SK-N-SH treated with all-trans-retinoic acid at 6 μM for 48 hours (cell line): Measurements from ENCODE around the gene DNASE1L2.

Experiments
- ATAC-seq: fragments of 200-7000 bp; cut with Tn5 transposase; 3 replicates; pipeline ENCODE4 v1.9.1; 2020; ENCODE audit warnings: mild to moderate bottlenecking, moderate library complexity
- ARNTL ChIP-seq: fragments of 450-650 bp; formaldehyde crosslinking; IDR thresholded peaks from 2 replicates; pipeline ENCODE4 v1.5.0; 2020; ENCODE audit warnings: low read depth, mild to moderate bottlenecking, moderate library complexity, borderline replicate concordance
- BACH2 ChIP-seq: fragments of 250-450 bp; sonication (Bioruptor Pico); IDR thresholded peaks from 2 replicates; pipeline ENCODE4 v1.9.0; 2021; ENCODE audit warnings: mild to moderate bottlenecking, borderline replicate concordance
- CSDC2 ChIP-seq: fragments of 250-450 bp; sonication (Bioruptor Pico); IDR thresholded peaks from 2 replicates; pipeline ENCODE4 v1.5.0; 2020; ENCODE audit warnings: mild to moderate bottlenecking, moderate library complexity
- ESRRG ChIP-seq: fragments of 250-450 bp; sonication (Bioruptor Pico); IDR thresholded peaks from 2 replicates; pipeline ENCODE4 v1.6.1; 2021; ENCODE audit warnings: mild to moderate bottlenecking
- GLIS3 ChIP-seq: fragments of 250-450 bp; sonication (Bioruptor Pico); IDR thresholded peaks from 2 replicates; pipeline ENCODE4 v1.5.0; 2020; ENCODE audit warnings: mild to moderate bottlenecking, moderate library complexity
- ISL1 ChIP-seq: fragments of 250-450 bp; sonication (Bioruptor Pico); IDR thresholded peaks from 2 replicates; pipeline ENCODE4 v2.1.2; 2022; ENCODE audit warnings: mild to moderate bottlenecking, moderate library complexity
- OSR1 ChIP-seq: fragments of 250-450 bp; sonication (Bioruptor Pico); IDR thresholded peaks from 2 replicates; pipeline ENCODE4 v1.8.0; 2022; ENCODE audit warnings: moderate library complexity, mild to moderate bottlenecking, inconsistent platforms
- PATZ1 ChIP-seq: fragments of 250-450 bp; sonication (Bioruptor Pico); IDR thresholded peaks from 2 replicates; pipeline ENCODE4 v1.8.0; 2020; ENCODE audit warnings: mild to moderate bottlenecking, moderate library complexity, borderline replicate concordance
- PPARA ChIP-seq: fragments of 250-450 bp; sonication (Bioruptor Pico); IDR thresholded peaks from 2 replicates; pipeline ENCODE4 v1.5.0; 2020; ENCODE audit warnings: mild to moderate bottlenecking, borderline replicate concordance
- RARB ChIP-seq: fragments of 250-450 bp; sonication (Bioruptor Pico); IDR thresholded peaks from 2 replicates; pipeline ENCODE4 v1.8.0; 2021; ENCODE audit warnings: mild to moderate bottlenecking, moderate library complexity
- SNAI2 ChIP-seq: fragments of 250-450 bp; sonication (Bioruptor Pico); IDR thresholded peaks from 2 replicates; pipeline ENCODE4 v1.5.0; 2020; ENCODE audit warnings: mild to moderate bottlenecking, moderate library complexity
- TCF4 ChIP-seq: fragments of 250-450 bp; sonication (Bioruptor Pico); IDR thresholded peaks from 2 replicates; pipeline ENCODE4 v1.8.0; 2021; ENCODE audit warnings: mild to moderate bottlenecking, moderate library complexity, borderline replicate concordance
- TOX ChIP-seq: fragments of 250-450 bp; sonication (Bioruptor Pico); IDR thresholded peaks from 2 replicates; pipeline ENCODE4 v1.8.0; 2021; ENCODE audit warnings: mild to moderate bottlenecking, moderate library complexity, borderline replicate concordance
- ZC3H10 ChIP-seq: fragments of 250-450 bp; sonication (Bioruptor Pico); IDR thresholded peaks from 2 replicates; pipeline ENCODE4 v1.5.1; 2021; ENCODE audit warnings: mild to moderate bottlenecking, moderate library complexity
- ZFP3 ChIP-seq: fragments of 250-450 bp; sonication (Bioruptor Pico); IDR thresholded peaks from 2 replicates; pipeline ENCODE4 v1.5.0; 2020; ENCODE audit warnings: mild to moderate bottlenecking, moderate library complexity
- ZFP30 ChIP-seq: fragments of 450-650 bp; formaldehyde crosslinking; IDR thresholded peaks from 2 replicates; pipeline ENCODE4 v1.5.0; 2022; ENCODE audit warnings: mild to moderate bottlenecking, moderate library complexity
- ZNF565 ChIP-seq: fragments of 450-650 bp; formaldehyde crosslinking; conservative IDR thresholded peaks from 2 replicates; pipeline ENCODE4 v1.5.0; 2020; ENCODE audit warnings: low read depth, mild to moderate bottlenecking, moderate library complexity
- ZNF70 ChIP-seq: fragments of 450-650 bp; formaldehyde crosslinking; IDR thresholded peaks from 2 replicates; pipeline ENCODE4 v1.5.0; 2020; ENCODE audit warnings: mild to moderate bottlenecking, moderate library complexity
- ZNF8 ChIP-seq: fragments of 450-650 bp; formaldehyde crosslinking; IDR thresholded peaks from 2 replicates; pipeline ENCODE4 v1.5.0; 2020; ENCODE audit warnings: mild to moderate bottlenecking, moderate library complexity
- TF ChIP-seq, protein P1 (sequence below): fragments of 250-450 bp; sonication (Bioruptor Pico); IDR thresholded peaks from 2 replicates; pipeline ENCODE4 v1.8.0; 2021; ENCODE audit warnings: low read depth, mild to moderate bottlenecking, moderate library complexity, borderline replicate concordance
- TF ChIP-seq, protein P2 (sequence below): fragments of 250-450 bp; sonication (Bioruptor Pico); IDR thresholded peaks from 2 replicates; pipeline ENCODE4 v1.5.1; 2021; ENCODE audit warnings: mild to moderate bottlenecking, moderate library complexity
- TF ChIP-seq, protein P3 (sequence below): fragments of 250-450 bp; sonication (Bioruptor Pico); IDR thresholded peaks from 2 replicates; pipeline ENCODE4 v1.5.1; 2020; ENCODE audit warnings: low read depth, mild to moderate bottlenecking, moderate library complexity

DNASE1L2 gene

DNA sequence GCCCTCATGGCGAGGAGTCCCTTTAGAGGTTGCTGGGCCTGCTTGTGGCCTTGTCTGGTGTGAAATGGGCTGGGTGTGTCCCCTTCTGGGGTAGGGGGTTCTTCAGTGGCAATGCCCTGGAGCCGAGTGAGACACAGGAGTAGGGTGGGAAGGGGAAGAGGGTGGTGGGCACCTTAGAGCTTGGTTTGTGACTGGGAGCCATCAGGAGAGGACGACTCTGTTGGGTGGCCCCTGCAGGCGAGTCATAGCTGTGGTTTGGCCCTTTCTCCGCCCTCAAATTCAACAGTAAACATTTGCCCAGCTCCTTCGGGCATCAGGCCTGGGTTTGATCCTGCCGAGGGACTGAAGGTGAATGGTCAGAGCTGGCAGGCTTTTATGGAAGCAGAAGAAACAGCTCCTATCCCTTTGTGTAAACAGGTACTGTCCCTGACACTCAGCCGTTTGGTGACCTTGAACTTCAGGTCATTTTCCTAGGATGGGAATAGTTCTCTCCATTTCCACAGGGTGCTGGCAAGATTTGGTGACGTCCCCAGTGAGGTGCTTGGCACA is 9.9 kb upstream of the DNASE1L2 start:
- TF ChIP-seq PATZ1 (no peak), OSR1 (no peak), ISL1 (no peak), SNAI2 (CRISPR knock-in tag) (no peak), ZC3H10 (no peak), RARB (CRISPR knock-in tag) (no peak), TCF4 (CRISPR knock-in tag) (no peak), TOX (CRISPR knock-in tag) (no peak), CSDC2 (CRISPR knock-in tag) (no peak), ARNTL (CRISPR knock-in tag) (no peak), ESRRG (CRISPR knock-in tag) (no peak), ZFP30 (CRISPR knock-in tag) (no peak), BACH2 (CRISPR knock-in tag) (no peak), ZNF8 (no peak), ZNF70 (no peak), ZFP3 (no peak), PPARA (CRISPR knock-in tag) (no peak)
- TF ChIP-seq, protein P1, sequence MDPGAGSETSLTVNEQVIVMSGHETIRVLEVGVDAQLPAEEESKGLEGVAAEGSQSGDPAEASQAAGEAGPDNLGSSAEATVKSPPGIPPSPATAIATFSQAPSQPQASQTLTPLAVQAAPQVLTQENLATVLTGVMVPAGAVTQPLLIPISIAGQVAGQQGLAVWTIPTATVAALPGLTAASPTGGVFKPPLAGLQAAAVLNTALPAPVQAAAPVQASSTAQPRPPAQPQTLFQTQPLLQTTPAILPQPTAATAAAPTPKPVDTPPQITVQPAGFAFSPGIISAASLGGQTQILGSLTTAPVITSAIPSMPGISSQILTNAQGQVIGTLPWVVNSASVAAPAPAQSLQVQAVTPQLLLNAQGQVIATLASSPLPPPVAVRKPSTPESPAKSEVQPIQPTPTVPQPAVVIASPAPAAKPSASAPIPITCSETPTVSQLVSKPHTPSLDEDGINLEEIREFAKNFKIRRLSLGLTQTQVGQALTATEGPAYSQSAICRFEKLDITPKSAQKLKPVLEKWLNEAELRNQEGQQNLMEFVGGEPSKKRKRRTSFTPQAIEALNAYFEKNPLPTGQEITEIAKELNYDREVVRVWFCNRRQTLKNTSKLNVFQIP (CRISPR knock-in tag), result no peak
- TF ChIP-seq, protein P2, sequence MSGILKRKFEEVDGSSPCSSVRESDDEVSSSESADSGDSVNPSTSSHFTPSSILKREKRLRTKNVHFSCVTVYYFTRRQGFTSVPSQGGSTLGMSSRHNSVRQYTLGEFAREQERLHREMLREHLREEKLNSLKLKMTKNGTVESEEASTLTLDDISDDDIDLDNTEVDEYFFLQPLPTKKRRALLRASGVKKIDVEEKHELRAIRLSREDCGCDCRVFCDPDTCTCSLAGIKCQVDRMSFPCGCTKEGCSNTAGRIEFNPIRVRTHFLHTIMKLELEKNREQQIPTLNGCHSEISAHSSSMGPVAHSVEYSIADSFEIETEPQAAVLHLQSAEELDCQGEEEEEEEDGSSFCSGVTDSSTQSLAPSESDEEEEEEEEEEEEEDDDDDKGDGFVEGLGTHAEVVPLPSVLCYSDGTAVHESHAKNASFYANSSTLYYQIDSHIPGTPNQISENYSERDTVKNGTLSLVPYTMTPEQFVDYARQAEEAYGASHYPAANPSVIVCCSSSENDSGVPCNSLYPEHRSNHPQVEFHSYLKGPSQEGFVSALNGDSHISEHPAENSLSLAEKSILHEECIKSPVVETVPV (CRISPR knock-in tag), result no peak
- no peak for ATAC-seq

- no peak for TF ChIP-seq SNAI2 (CRISPR knock-in tag)
- no peak for TF ChIP-seq TCF4 (CRISPR knock-in tag)
- no peak for TF ChIP-seq PATZ1
- TF ChIP-seq ZNF8, result no peak
- TF ChIP-seq, protein P3, sequence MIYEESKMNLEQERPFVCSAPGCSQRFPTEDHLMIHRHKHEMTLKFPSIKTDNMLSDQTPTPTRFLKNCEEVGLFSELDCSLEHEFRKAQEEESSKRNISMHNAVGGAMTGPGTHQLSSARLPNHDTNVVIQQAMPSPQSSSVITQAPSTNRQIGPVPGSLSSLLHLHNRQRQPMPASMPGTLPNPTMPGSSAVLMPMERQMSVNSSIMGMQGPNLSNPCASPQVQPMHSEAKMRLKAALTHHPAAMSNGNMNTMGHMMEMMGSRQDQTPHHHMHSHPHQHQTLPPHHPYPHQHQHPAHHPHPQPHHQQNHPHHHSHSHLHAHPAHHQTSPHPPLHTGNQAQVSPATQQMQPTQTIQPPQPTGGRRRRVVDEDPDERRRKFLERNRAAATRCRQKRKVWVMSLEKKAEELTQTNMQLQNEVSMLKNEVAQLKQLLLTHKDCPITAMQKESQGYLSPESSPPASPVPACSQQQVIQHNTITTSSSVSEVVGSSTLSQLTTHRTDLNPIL (CRISPR knock-in tag), result no peak
- TF ChIP-seq PPARA (CRISPR knock-in tag), result no peak
- TF ChIP-seq, protein P2 (CRISPR knock-in tag), result no peak
- no peak for TF ChIP-seq BACH2 (CRISPR knock-in tag)
- no peak for TF ChIP-seq ZNF565 (CRISPR knock-in tag)
- no peak for TF ChIP-seq RARB (CRISPR knock-in tag)
- no peak for TF ChIP-seq CSDC2 (CRISPR knock-in tag)
- TF ChIP-seq OSR1, result no peak
- no peak for TF ChIP-seq TOX (CRISPR knock-in tag)
- no peak for TF ChIP-seq ISL1
- no peak for TF ChIP-seq GLIS3 (CRISPR knock-in tag)
- ATAC-seq, result no peak
Measured at GRCh38 chr16:2226918-2227317, 9.3 kb upstream of the DNASE1L2 start.
